ENCODE measurements around the gene RPTOR. TPM values are rescaled to one million over a fixed set of nuclear protein-coding genes. Genes with fewer than 3 reads are reported as not detected.

RPTOR gene
- total RNA-seq, 3 donors from 2014 or later (not counting 1 experiment from before 2014, with no cell fraction given), result 49.2 to 63.6 (median 55.4) TPM

GRCh38 chr17:80793421-80793820 is 248.8 kb downstream of the RPTOR start:
- TF ChIP-seq CTCF (IDR thresholded peaks at IDR 0.05), result no peak
- Mint-ChIP-seq H3K27ac (peak overlapping the region in 1 of 2 donors; percentile 42), H3K4me1 (peaks cover 23 to 26% of the 10 kb centered on the region in 2 donors), H3K9me3 (no peaks in the 10 kb centered on the region), H3K27me3 (ENCODE audit: low read depth in 2 of 2) (no peaks in the 10 kb centered on the region), H3K4me3 (no peak overlapping the region), H3K36me3 (no peaks in the 10 kb centered on the region)
- 98% methylated on average over 12 of the region's 12 CpGs for WGBS (ENCODE audit: insufficient coverage)
- no peak overlapping the region for H3K27ac ChIP-seq (ENCODE audit: low read length)
- no peak for DNase-seq
- peaks cover 19% of the 10 kb centered on the region for H3K4me1 ChIP-seq (ENCODE audit: control insufficient read depth, insufficient read depth, low read length)
- peaks cover 7% of the 10 kb centered on the region for H3K36me3 ChIP-seq (ENCODE audit: control insufficient read depth, insufficient read depth, low read length)
- H3K27me3 ChIP-seq (ENCODE audit: control insufficient read depth, insufficient read depth, low read length), result no peaks in the 10 kb centered on the region
- no peaks in the 10 kb centered on the region for H3K9me3 ChIP-seq (ENCODE audit: control insufficient read depth, insufficient read depth, low read length)
- intact Hi-C loops (cut with micrococcal nuclease), result no loop called here
- H3K4me3 ChIP-seq (ENCODE audit: low read length), result no peak overlapping the region
- ATAC-seq, result no peak

GRCh38 chr17:80793851-80794267 is 249.2 kb downstream of the RPTOR start:
- no peaks in the 10 kb centered on the region for H3K27me3 Mint-ChIP-seq (ENCODE audit: low read depth in 2 of 2)
- no peak overlapping the region for H3K4me3 Mint-ChIP-seq
- H3K36me3 ChIP-seq (ENCODE audit: control insufficient read depth, insufficient read depth, low read length), result peaks cover 7% of the 10 kb centered on the region
- peaks cover 19% of the 10 kb centered on the region for H3K4me1 ChIP-seq (ENCODE audit: control insufficient read depth, insufficient read depth, low read length)
- TF ChIP-seq CTCF (IDR thresholded peaks at IDR 0.05), result no peak
- H3K9me3 Mint-ChIP-seq, result no peaks in the 10 kb centered on the region
- H3K4me3 ChIP-seq (ENCODE audit: low read length), result no peak overlapping the region
- H3K36me3 Mint-ChIP-seq, result no peaks in the 10 kb centered on the region
- ATAC-seq (no peak), DNase-seq (no peak)
- H3K27ac Mint-ChIP-seq, result peak overlapping the region in 1 of 2 donors; percentile 42
- no peaks in the 10 kb centered on the region for H3K27me3 ChIP-seq (ENCODE audit: control insufficient read depth, insufficient read depth, low read length)
- H3K27ac ChIP-seq (ENCODE audit: low read length), result no peak overlapping the region
- peaks cover 20 to 24% of the 10 kb centered on the region in 2 donors for H3K4me1 Mint-ChIP-seq
- intact Hi-C loops (cut with micrococcal nuclease), result no loop called here
- WGBS (ENCODE audit: insufficient coverage), result 97% methylated on average over 4 of the region's 5 CpGs
- H3K9me3 ChIP-seq (ENCODE audit: control insufficient read depth, insufficient read depth, low read length), result no peaks in the 10 kb centered on the region

- DNase-seq, result no peak
- no peak overlapping the region for H3K27ac ChIP-seq (ENCODE audit: low read length)
- no peaks in the 10 kb centered on the region for H3K36me3 Mint-ChIP-seq
- H3K36me3 ChIP-seq (ENCODE audit: control insufficient read depth, insufficient read depth, low read length), result peaks cover 7% of the 10 kb centered on the region
- 98% methylated on average over 16 of the region's 16 CpGs for WGBS (ENCODE audit: insufficient coverage)
- H3K4me1 ChIP-seq (ENCODE audit: control insufficient read depth, insufficient read depth, low read length), result peaks cover 16% of the 10 kb centered on the region
- no peak for ATAC-seq
- no peaks in the 10 kb centered on the region for H3K27me3 Mint-ChIP-seq (ENCODE audit: low read depth in 2 of 2)
- no peak overlapping the region for H3K27ac Mint-ChIP-seq
- no peaks in the 10 kb centered on the region for H3K9me3 ChIP-seq (ENCODE audit: control insufficient read depth, insufficient read depth, low read length)
- no peak overlapping the region for H3K4me3 Mint-ChIP-seq
- peaks cover 15 to 20% of the 10 kb centered on the region in 2 donors for H3K4me1 Mint-ChIP-seq
- no peak for TF ChIP-seq CTCF (IDR thresholded peaks at IDR 0.05)
- H3K4me3 ChIP-seq (ENCODE audit: low read length), result no peak overlapping the region
- intact Hi-C loops (cut with micrococcal nuclease), result no loop called here
- H3K9me3 Mint-ChIP-seq, result no peaks in the 10 kb centered on the region
- H3K27me3 ChIP-seq (ENCODE audit: control insufficient read depth, insufficient read depth, low read length), result no peaks in the 10 kb centered on the region
Measured at GRCh38 chr17:80794281-80795089, 249.8 kb downstream of the RPTOR start.
